DMS153 treated with DMSO at 0.1 percent for 48 hours (cell line): ENCODE measurements around the gene SSC4D.

Experiments
- DNase-seq: peaks from one replicate; lab custom pipeline; 2025; ENCODE audit not compliant: unreplicated experiment; lab: John Stamatoyannopoulos, UW

The SSC4D gene

DNA sequence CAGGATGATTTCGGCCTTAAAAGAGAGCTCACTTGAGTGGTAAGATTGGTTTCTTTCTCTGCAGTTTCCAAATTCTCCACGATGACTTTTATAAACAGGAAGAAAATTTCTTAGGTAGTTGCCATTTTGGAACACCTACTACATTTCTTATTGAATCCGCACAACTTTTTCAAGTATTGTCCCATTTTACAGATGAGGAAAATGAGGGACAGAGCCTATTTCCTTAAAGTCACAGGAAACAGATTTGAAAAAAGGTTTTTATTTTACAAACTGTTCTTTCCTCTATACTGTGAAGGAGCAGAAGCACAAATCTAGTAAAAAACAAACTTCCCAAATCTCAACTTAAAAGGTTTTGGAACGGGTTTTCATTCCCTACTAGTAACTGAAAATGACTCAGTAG, 53.4 kb downstream of the SSC4D start:
- DNase-seq, result no peak

- DNase-seq, result no peak
These were observed 54.3 kb downstream of the SSC4D start for GRCh38 chr7:76354981-76355730.

DNA sequence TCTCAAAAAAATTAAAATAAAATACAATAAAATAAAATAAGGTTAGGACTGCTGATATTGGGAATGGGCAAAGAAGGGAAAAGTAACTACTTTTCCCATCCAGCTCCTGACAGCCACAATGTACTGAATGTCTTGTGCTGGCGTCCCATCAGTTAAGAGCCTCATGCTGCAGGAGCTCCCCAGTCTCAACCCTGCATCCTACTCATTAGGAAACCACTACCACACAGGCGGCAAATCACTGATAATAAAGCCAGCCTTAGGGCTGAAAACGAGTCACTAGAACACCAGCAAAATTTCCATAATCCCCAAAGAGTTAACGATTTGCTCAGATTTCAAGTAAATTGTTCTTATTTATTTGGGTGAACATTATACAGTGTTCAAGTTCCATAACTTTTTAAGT, 55.0 kb downstream of the SSC4D start:
- DNase-seq, result no peak

GRCh38 chr7:76353744-76354143, 55.8 kb downstream of the SSC4D start:
- no peak for DNase-seq

- DNase-seq, result no peak
These were observed 57.3 kb downstream of the SSC4D start for GRCh38 chr7:76352193-76352592.

DNA sequence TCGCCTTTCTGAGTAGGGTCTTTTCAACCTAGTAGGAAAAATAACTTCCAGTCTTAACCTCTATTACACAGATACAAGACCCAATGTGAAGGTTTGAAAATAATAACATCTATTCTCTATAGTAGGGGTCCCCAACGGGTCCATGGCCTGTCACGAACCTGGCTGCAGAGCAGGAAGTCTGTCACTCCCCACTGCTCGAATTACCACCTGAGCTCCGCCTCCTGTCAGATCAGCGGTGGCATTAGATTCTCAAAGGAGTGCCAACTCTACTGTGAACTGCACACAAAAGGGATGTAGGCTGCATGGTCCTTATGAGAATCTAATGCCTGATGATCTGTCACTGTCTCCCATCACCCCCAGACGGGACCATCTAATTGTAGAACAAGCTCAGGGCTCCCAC, 58.1 kb downstream of the SSC4D start:
- DNase-seq, result no peak

DNA sequence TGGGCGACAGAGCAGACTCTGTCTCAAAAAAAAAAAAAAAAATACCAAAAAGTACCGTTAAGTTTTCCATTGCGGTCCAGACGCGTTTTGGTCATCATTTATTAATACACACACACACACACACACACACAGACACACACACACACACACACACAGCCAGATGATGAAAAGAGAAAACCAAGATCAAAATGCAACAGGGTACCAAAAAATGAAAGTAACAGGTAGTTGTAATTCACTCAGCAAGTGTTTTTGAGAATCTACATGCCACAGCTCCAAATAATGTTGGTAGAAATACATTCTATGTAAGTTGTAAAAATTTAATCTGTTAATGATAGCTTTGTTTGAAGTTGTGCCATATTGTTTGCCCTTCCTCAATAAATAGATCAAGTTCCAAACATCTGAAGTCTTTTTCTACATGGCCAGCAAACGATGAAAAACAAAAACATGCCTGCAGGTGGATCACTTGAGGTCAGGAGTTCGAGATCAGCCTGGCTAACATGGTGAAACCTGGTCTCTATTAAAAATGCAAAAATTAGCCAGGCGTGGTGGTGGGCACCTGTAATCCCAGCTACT, 60.1 kb downstream of the SSC4D start:
- no peak for DNase-seq

GRCh38 chr7:76347710-76348109, 61.8 kb downstream of the SSC4D start:
- no peak for DNase-seq

GRCh38 chr7:76346778-76347177, 62.7 kb downstream of the SSC4D start:
- no peak for DNase-seq

GRCh38 chr7:76346097-76346496, 63.4 kb downstream of the SSC4D start:
- DNase-seq, result no peak

- no peak for DNase-seq
These were observed 65.6 kb downstream of the SSC4D start for GRCh38 chr7:76343931-76344321.

GRCh38 chr7:76343294-76343930, 66.1 kb downstream of the SSC4D start:
- no peak for DNase-seq

DNA sequence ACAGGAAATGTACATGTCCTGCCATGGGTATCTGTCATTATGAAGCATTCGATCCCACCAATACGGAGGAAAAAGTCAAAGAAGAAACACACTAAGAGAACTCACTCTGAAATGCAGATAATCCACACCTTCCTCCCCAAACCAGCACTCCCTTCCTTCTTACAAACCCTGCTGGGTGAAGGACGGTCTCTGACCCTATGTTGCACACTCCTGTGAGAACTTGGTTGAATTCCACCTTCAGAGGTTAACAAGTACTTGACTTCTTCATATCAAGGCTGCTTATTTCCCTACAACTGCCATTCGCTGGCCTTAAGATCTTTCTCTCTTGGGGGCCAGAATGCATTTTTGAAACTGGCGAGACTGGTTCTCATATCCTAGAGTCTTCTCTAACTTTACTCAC, 67.3 kb downstream of the SSC4D start:
- DNase-seq, result no peak

- DNase-seq, result no peak
These were observed 68.8 kb downstream of the SSC4D start for GRCh38 chr7:76340617-76341131.
